Measurements from ENCODE around the gene CRISPLD2.
"Not testable (repeated sequence)": the region's sequence is repeated elsewhere in the genome, so short reads cannot be mapped to it uniquely, and the experiment has no call there.

Gene CRISPLD2

DNA sequence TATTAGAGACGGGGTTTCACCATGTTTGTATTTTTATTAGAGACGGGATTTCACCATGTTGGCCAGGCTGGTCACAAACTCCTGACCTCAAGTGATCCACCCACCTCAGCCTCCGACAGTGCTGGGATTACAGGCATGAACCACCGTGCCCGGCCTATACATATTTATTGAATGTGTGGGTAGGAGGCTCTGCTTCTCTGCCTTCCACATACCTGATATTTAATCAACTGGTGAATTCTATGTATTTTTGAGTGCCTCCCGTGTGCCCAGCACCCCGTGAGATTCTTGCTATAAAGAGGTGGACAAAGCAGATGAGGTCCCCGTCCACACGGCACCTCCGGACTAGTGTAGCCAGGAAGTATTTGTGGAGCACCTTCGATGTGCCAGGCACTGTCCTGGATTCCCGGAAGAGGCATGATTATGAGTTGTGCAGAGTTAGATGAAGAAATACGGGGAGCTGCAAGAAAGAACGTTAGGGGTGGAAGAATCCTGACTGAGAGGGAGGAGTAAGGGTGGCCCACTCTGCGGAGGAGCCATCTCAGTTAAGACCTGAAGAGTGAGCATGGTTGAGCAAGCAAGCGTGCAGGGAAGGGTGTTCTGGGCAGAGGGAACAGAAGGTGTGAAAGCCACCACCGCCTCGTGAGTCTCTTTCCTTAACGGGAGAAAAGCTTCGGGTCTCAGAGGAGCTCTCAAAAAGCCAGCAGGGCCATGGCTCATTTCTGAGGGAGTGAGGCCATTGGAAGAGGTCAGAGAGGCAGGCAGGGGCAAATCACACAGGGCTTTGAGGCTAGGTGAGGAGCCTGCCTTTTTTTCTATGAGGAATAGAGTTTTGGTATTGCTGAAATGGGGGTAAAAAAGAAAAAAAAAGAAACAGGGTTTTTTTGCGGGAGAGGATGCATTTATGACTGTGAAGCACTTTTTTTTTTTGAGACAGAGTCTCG, 21.2 kb downstream of the CRISPLD2 start:
- DNase-seq (ENCODE audit: low read depth): no peak

DNA sequence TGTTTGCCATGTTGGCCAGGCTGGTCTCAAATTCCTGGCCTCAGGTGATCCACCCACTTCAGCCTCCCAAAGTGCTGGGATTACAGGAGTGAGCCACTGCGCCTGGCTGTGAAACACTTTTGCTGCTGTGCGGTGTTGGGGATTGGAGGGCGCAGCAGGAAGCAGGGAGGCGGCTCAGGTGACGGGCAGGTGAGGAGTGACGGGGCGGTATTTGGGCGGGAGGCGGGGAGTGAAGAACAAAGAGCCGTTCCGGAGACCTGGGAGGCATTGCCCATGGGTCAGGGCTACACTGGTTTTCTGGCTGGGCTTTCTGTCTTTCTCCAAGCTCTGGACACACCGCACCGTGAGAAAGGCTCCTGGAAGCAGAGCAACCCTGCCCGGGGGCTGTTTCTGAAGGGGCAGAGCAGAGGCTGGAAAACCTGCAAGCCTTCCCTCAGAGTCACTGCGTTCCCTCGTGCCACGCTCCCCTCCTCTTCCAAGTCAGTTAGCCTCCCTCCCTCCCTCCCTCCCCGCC, 22.1 kb downstream of the CRISPLD2 start:
- no peak for DNase-seq (ENCODE audit: low read depth)

DNA sequence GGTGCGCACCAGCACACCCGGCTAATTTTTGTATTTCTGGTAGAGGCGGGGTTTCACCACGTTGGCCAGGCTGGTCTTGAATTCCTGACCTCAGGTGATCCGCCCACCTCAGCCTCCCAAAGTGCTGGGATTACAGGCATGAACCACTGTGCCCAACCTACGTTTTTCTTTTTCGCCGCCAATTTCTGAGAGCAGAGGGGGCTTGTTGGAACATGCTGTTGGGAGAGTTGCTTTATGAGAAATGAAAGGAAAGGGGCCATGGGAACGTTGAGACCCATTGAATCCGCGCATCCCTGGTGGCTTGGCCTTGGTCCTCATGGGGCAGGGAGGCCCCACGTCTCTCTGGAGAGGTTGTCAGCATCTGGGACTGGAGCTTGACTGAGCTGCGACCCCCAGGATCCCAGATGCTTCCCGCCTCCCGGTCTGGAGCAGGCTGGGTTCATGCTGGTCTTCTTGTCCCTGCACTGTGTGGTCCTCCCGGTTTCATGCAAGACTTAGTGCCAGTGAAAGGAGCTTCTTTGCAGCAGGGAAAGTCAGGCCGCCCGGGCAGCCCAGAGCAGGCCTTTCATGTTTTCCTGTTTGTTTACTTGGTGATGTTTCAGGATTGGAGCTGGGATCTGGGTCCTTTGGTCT, 22.8 kb downstream of the CRISPLD2 start:
- no peak for DNase-seq (ENCODE audit: low read depth)

- no peak for DNase-seq (ENCODE audit: low read depth)
These were observed 23.6 kb downstream of the CRISPLD2 start for GRCh38 chr16:84843149-84844048.

- no peak for DNase-seq (ENCODE audit: low read depth)
These were observed 24.2 kb downstream of the CRISPLD2 start for GRCh38 chr16:84844049-84844350.

DNA sequence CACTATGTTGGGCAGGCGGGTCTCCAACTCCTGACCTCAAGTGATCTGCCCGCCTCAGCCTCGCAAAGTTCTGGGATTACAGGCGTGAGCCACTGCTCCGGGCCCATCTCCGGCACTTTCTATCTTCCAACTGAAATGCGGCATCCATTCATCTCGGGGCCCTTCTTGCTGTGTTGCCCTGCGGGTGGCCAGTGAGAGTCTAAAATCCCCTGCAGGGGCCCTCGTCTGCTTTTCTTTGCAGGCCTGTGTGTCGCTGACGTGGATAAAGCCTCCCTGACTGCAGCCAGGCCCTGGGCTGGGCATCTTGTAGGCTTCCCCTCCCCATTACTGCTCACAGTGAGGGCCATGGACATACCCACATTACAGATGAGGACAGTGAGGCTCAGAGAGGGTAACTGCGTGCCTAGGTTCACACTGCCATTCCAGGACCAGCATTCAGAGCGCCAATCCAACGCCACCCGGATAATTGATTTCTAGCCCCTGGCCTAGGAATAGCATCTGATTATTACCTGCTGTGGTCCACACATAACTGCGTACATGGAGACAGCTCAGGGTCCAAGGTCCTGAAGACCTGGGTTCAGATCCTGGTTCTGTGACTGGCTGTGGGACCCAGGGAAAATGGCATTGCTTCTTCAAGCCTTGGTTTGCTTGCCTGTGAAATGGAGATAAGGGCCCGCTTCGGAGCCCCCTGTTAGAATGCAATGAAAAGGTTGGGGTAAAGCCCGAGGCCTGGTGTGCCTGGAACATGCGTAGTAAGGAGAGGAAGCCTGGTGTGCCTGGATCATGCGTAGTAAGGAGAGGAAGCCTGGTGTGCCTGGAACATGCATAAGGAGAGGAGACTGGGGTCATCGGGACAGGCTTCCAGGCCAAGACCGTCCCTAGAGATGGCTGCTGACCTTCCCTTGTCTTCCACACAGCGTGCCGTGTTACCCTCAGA, 25.0 kb downstream of the CRISPLD2 start:
- DNase-seq (ENCODE audit: low read depth): no peak

GRCh38 chr16:84845496-84846002, 25.8 kb downstream of the CRISPLD2 start:
- DNase-seq (ENCODE audit: low read depth): no peak

DNA sequence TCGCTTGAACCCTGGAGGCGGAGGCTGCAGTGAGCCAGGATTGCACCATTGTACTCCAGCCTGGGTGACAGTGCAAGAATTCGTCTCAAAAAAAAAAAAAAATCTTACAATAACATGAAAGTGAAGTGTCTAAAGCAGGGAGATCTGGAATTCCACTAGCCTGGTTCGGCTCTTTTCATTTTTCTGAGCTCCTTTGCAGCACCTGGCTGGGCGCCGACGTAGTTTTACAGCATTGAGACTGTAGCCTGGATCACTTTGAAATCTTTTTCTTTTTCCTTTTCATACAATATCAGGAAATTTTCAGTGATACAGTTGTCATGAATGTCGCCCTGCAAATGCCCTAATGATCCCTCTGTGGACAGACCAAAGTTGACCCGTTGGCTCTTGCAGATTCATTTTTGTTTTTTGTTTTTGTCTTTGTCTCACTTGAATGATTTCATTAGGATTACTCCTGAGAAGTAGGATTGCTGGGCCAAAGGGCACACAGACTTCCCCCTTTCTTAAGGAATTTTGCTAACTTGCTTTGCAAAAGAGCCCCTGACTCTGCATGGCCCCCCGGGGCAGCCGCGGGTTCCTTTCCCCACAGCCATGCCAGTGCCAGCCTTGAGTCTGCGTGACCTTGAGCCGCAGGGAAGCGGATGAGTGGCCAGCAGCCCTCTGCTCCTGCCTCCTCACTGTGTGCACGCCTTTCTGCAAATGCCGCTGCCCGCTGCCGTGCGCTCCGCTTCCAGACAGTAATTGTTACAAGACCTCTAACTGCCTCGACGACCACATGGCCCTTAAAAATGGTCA, 28.0 kb downstream of the CRISPLD2 start:
- DNase-seq (ENCODE audit: low read depth): no peak

DNA sequence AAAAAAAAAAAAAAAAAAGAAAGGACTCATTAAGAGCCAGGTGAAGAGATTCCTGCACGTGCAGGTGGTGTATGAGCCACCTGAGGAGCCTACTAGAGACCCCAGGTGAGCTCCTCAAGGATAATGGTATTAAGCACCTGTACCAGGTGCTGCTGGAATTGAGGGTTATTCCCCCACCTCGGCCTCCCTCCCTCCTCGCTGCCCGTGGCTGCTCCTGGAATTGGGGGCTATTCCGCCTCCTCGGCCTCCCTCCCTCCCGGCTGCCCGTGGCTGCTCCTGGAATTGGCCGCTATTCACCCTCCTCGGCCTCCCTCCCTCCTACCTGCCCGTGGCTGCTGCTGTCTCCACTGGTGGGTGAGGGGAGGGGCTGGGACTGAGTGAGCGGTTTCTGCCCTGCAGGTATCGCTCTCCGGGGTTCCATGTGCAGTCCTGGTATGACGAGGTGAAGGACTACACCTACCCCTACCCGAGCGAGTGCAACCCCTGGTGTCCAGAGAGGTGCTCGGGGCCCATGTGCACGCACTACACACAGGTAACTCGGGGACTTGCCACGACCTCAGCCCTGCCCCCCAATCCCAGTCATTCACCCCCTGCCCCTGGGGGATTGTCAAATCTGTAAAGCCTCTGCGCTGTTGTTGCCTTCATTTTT, 29.3 kb downstream of the CRISPLD2 start:
- DNase-seq (ENCODE audit: low read depth): no peak

DNA sequence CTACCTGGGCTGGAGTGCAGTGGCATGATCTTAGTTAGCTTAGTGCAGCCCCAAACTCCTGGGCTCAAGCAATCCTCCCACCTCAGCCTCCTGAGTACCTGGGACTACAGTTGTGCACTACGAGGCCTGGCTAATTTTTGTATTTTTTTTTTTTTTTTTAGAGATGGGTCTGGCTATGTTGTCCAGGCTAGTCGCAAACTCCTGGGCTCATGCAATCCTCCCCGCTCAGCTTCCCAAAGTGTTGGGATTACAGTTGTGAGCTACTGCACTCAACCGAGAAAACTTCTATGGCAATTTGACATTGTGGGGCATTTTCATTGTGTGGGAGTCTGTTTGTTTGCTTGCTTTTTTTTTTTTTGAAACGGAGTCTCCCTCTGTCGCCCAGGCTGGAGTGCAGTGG, 30.0 kb downstream of the CRISPLD2 start:
- no peak for DNase-seq (ENCODE audit: low read depth)

GRCh38 chr16:84850714-84851113, 30.9 kb downstream of the CRISPLD2 start:
- no peak for DNase-seq (ENCODE audit: low read depth)

GRCh38 chr16:84851192-84852127, 31.7 kb downstream of the CRISPLD2 start:
- no peak for DNase-seq (ENCODE audit: low read depth)

DNA sequence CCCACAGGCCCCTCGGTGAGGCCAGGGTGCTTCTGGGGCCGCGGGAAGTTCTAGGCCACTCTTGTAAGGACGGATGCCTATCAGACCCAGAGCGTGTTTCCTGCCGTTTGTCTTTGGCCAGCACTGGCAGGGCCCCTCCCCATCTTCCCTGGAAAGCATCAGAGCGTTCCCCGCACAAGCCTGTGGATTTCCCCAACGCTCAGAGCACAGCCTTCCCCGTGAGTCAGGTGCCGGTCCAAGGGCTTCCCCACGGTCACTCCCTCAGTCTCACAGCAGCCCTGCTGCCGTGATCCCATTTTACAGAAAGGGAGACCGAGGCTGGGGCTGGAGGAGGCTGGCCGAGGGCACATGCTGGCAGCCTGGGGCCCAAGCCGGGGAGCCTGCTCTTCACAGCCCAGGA, 33.7 kb downstream of the CRISPLD2 start:
- DNase-seq (ENCODE audit: low read depth): no peak

- no peak for DNase-seq (ENCODE audit: low read depth)
These were observed 35.0 kb downstream of the CRISPLD2 start for GRCh38 chr16:84854759-84855158.

- not testable (repeated sequence) for DNase-seq (ENCODE audit: low read depth)
These were observed 35.8 kb downstream of the CRISPLD2 start for GRCh38 chr16:84855435-84856202.

- DNase-seq (ENCODE audit: low read depth): not testable (repeated sequence)
These were observed 36.4 kb downstream of the CRISPLD2 start for GRCh38 chr16:84856203-84856581.

DNA sequence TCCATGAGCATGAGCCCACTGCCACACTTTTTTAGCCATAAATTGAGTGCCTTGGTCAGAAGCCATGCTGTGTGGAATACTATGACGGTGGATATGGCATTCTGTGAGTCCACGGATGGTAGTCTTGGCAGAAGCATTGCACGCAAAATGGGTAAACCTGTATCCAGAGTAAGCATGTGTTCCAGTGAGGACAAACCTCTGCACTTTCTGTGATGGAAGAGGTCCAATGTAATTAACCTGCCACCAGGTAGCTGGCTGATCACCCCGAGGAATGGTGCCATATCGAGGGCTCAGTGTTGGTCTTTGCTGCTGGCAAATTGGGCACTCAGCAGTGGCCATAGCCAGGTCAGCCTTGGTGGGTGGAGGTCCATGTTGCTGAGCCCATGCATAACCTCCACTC, 37.0 kb downstream of the CRISPLD2 start:
- DNase-seq (ENCODE audit: low read depth): not testable (repeated sequence)

- DNase-seq (ENCODE audit: low read depth): no peak
These were observed 39.9 kb downstream of the CRISPLD2 start for GRCh38 chr16:84859681-84860080.

All from activated T-cell treated with anti-CD3 and anti-CD28 coated beads for 24 hours (primary cell).